WTC11 (cell line): Measurements from ENCODE around the gene INO80D. TPM values are rescaled to one million over a fixed set of nuclear protein-coding genes. Genes with fewer than 3 reads are reported as not detected.

ENCODE experiments used
- ATAC-seq: fragments of 200-7000 bp; cut with Tn5 transposase; 2 replicates; pipeline ENCODE4 v1.10.0; 2021; ENCODE audit warnings: mild to moderate bottlenecking, moderate library complexity
- CTCF ChIA-PET: fragments of 300-600 bp; sonication (Branson Sonifier 250); formaldehyde crosslinking; loops from one replicate; lab custom pipeline; 2021; ENCODE audit warnings: antibody characterized with exemption; lab: Charles Lee
- POLR2A ChIA-PET: fragments of 350-600 bp; sonication (Branson Sonifier 250); formaldehyde crosslinking; loops from one replicate; lab custom pipeline; 2021; ENCODE audit warnings: antibody characterized with exemption; lab: Charles Lee
- DNase-seq: peaks from one replicate; pipeline ENCODE4 v3.0.0; 2021; ENCODE audit warnings: low spot score
- H3K27ac Mint-ChIP-seq: 2 replicates; pipeline ENCODE4 v1.8.0; 2021; ENCODE audit warnings: mixed read lengths
- H3K27me3 Mint-ChIP-seq: 2 replicates; pipeline ENCODE4 v1.8.0; 2021; ENCODE audit warnings: low read depth, mild to moderate bottlenecking, moderate library complexity, mixed read lengths
- H3K36me3 Mint-ChIP-seq: 2 replicates; pipeline ENCODE4 v1.8.0; 2021; ENCODE audit warnings: mixed read lengths
- H3K4me1 Mint-ChIP-seq: 2 replicates; pipeline ENCODE4 v1.8.0; 2022; ENCODE audit warnings: mixed read lengths
- H3K4me3 Mint-ChIP-seq: 2 replicates; pipeline ENCODE4 v1.8.0; 2021; ENCODE audit warnings: mild to moderate bottlenecking, moderate library complexity, mixed read lengths
- H3K9me3 Mint-ChIP-seq: 2 replicates; pipeline ENCODE4 v1.8.0; 2021; ENCODE audit warnings: mixed read lengths
- ATF1 ChIP-seq: sonication (generic); formaldehyde crosslinking; IDR thresholded peaks from 2 replicates; pipeline ENCODE4 v1.8.1; 2023; ENCODE audit warnings: mild to moderate bottlenecking, moderate library complexity, missing genetic modification reagents
- CDX4 ChIP-seq: fragments of 250-450 bp; sonication (Bioruptor Pico); IDR thresholded peaks from 2 replicates; pipeline ENCODE4 v1.9.0; 2021; ENCODE audit warnings: moderate library complexity, mild to moderate bottlenecking, inconsistent platforms, borderline replicate concordance
- E2F4 ChIP-seq: sonication (generic); formaldehyde crosslinking; IDR thresholded peaks from 2 replicates; pipeline ENCODE4 v1.8.1; 2022; ENCODE audit warnings: low read depth, mild to moderate bottlenecking, moderate library complexity, missing genetic modification reagents, borderline replicate concordance
- ERG ChIP-seq: fragments of 250-450 bp; sonication (Bioruptor Pico); IDR thresholded peaks from 2 replicates; pipeline ENCODE4 v1.8.0; 2021; ENCODE audit warnings: mild to moderate bottlenecking
- GABPB1 ChIP-seq: sonication (generic); formaldehyde crosslinking; IDR thresholded peaks from 2 replicates; pipeline ENCODE4 v1.8.1; 2023; ENCODE audit warnings: mild to moderate bottlenecking, missing genetic modification reagents
- NFATC4 ChIP-seq: fragments of 250-450 bp; sonication (Bioruptor Pico); IDR thresholded peaks from 2 replicates; pipeline ENCODE4 v1.9.0; 2021; ENCODE audit warnings: mild to moderate bottlenecking
- NR1H2 ChIP-seq: sonication (generic); formaldehyde crosslinking; IDR thresholded peaks from 2 replicates; pipeline ENCODE4 v1.9.0; 2021; ENCODE audit warnings: mild to moderate bottlenecking, moderate library complexity, missing genetic modification reagents
- OVOL2 ChIP-seq: fragments of 250-450 bp; sonication (Bioruptor Pico); IDR thresholded peaks from 2 replicates; pipeline ENCODE4 v1.9.0; 2021; ENCODE audit warnings: mild to moderate bottlenecking, borderline replicate concordance
- PRDM15 ChIP-seq: sonication (generic); formaldehyde crosslinking; IDR thresholded peaks from 2 replicates; pipeline ENCODE4 v1.8.0; 2022; ENCODE audit warnings: missing genetic modification reagents
- RELA ChIP-seq: sonication (generic); formaldehyde crosslinking; IDR thresholded peaks from 2 replicates; pipeline ENCODE4 v1.8.1; 2022; ENCODE audit warnings: missing genetic modification reagents, mild to moderate bottlenecking, borderline replicate concordance
- SMAD4 ChIP-seq: sonication (generic); formaldehyde crosslinking; IDR thresholded peaks from 2 replicates; pipeline ENCODE4 v1.8.0; 2022; ENCODE audit warnings: mild to moderate bottlenecking, missing genetic modification reagents
- SOX15 ChIP-seq: fragments of 250-450 bp; sonication (Bioruptor Pico); IDR thresholded peaks from 2 replicates; pipeline ENCODE4 v1.9.0; 2021; ENCODE audit warnings: mild to moderate bottlenecking
- SP1 ChIP-seq: sonication (generic); formaldehyde crosslinking; conservative IDR thresholded peaks from 2 replicates; pipeline ENCODE4 v1.8.1; 2022; ENCODE audit warnings: missing genetic modification reagents
- TP53 ChIP-seq: sonication (generic); formaldehyde crosslinking; IDR thresholded peaks from 2 replicates; pipeline ENCODE4 v1.8.1; 2023; ENCODE audit warnings: mild to moderate bottlenecking, missing genetic modification reagents
- USF2 ChIP-seq: sonication (generic); formaldehyde crosslinking; IDR thresholded peaks from 2 replicates; pipeline ENCODE4 v1.8.1; 2023; ENCODE audit warnings: mild to moderate bottlenecking, missing genetic modification reagents, moderate library complexity
- ZBTB21 ChIP-seq: sonication (generic); formaldehyde crosslinking; IDR thresholded peaks from 2 replicates; pipeline ENCODE4 v1.8.1; 2023; ENCODE audit warnings: mild to moderate bottlenecking, missing genetic modification reagents, borderline replicate concordance
- ZNF138 ChIP-seq: sonication (generic); formaldehyde crosslinking; conservative IDR thresholded peaks from 2 replicates; pipeline ENCODE4 v1.8.1; 2022; ENCODE audit warnings: mild to moderate bottlenecking, moderate library complexity, missing genetic modification reagents
- ZNF219 ChIP-seq: sonication (generic); formaldehyde crosslinking; IDR thresholded peaks from 2 replicates; pipeline ENCODE4 v1.8.0; 2023; ENCODE audit warnings: missing genetic modification reagents, mild to moderate bottlenecking, borderline replicate concordance
- ZNF317 ChIP-seq: sonication (generic); formaldehyde crosslinking; IDR thresholded peaks from 2 replicates; pipeline ENCODE4 v1.8.1; 2023; ENCODE audit warnings: low read depth, mild to moderate bottlenecking, moderate library complexity, missing genetic modification reagents, borderline replicate concordance
- total RNA-seq: library from RNA; stranded (reverse); gene quantifications from 3 replicates; pipeline ENCODE4 v1.2.3, GENCODE V29; 2021
- TF ChIP-seq, protein P1 (sequence below): fragments of 250-450 bp; sonication (Bioruptor Pico); IDR thresholded peaks from 2 replicates; pipeline ENCODE4 v1.9.0; 2021; ENCODE audit warnings: mild to moderate bottlenecking
- TF ChIP-seq, protein P2 (sequence below): sonication (generic); formaldehyde crosslinking; IDR thresholded peaks from 2 replicates; pipeline ENCODE4 v1.8.1; 2022; ENCODE audit warnings: missing genetic modification reagents, borderline replicate concordance

The INO80D gene
- total RNA-seq, 1 experiment from 2014 or later = 30.9 TPM

- H3K27me3 Mint-ChIP-seq = no peaks in the 10 kb centered on the region
- ChIA-PET CTCF (interaction anchor here (0.9 kb wide), 1 partner anchor 10 kb away, joined by 3 read pairs; no protein-coding TSS in a partner anchor), POLR2A (no interaction called here)
- H3K4me3 Mint-ChIP-seq = no peak overlapping the region
- DNase-seq = no peak
- H3K4me1 Mint-ChIP-seq = peaks cover 2% of the 10 kb centered on the region
- no peak overlapping the region for H3K27ac Mint-ChIP-seq
- no peak for TF ChIP-seq ZNF138 (CRISPR knock-in tag)
- TF ChIP-seq E2F4 (CRISPR knock-in tag) = no peak
- TF ChIP-seq CDX4 (CRISPR knock-in tag) = no peak
- TF ChIP-seq ERG (CRISPR knock-in tag) = no peak
- TF ChIP-seq ZNF219 (CRISPR knock-in tag) = no peak
- no peak for TF ChIP-seq SOX15 (CRISPR knock-in tag)
- TF ChIP-seq TP53 = no peak
- H3K9me3 Mint-ChIP-seq = no peaks in the 10 kb centered on the region
- H3K36me3 Mint-ChIP-seq = peaks cover 7% of the 10 kb centered on the region
- no peak for ATAC-seq
Measured at GRCh38 chr2:205994344-205994743, 91.6 kb downstream of the INO80D start.

GRCh38 chr2:205990104-205990503 is 95.9 kb downstream of the INO80D start:
- DNase-seq (no peak), ATAC-seq (no peak)
- CTCF ChIA-PET = no interaction called here
- Mint-ChIP-seq H3K9me3 (no peaks in the 10 kb centered on the region), H3K36me3 (peaks cover 7% of the 10 kb centered on the region), H3K27ac (0 out of 2 replicates have a peak overlapping the region, but pooled peaks have one; percentile 25), H3K4me3 (no peak overlapping the region), H3K4me1 (peaks cover 6% of the 10 kb centered on the region), H3K27me3 (no peaks in the 10 kb centered on the region)
- POLR2A ChIA-PET = no interaction called here
- TF ChIP-seq RELA (CRISPR knock-in tag) = no peak
- no peak for TF ChIP-seq SMAD4 (CRISPR knock-in tag)
- TF ChIP-seq NR1H2 (CRISPR knock-in tag) = no peak
- TF ChIP-seq PRDM15 = no peak
- TF ChIP-seq ATF1 (CRISPR knock-in tag) = no peak
- no peak for TF ChIP-seq GABPB1 (CRISPR knock-in tag)
- TF ChIP-seq NFATC4 (CRISPR knock-in tag) = no peak
- TF ChIP-seq ZBTB21 = no peak
- TF ChIP-seq OVOL2 = no peak
- TF ChIP-seq E2F4 (CRISPR knock-in tag) = no peak
- no peak for TF ChIP-seq TP53
- TF ChIP-seq USF2 (CRISPR knock-in tag) = no peak
- TF ChIP-seq, protein P1, sequence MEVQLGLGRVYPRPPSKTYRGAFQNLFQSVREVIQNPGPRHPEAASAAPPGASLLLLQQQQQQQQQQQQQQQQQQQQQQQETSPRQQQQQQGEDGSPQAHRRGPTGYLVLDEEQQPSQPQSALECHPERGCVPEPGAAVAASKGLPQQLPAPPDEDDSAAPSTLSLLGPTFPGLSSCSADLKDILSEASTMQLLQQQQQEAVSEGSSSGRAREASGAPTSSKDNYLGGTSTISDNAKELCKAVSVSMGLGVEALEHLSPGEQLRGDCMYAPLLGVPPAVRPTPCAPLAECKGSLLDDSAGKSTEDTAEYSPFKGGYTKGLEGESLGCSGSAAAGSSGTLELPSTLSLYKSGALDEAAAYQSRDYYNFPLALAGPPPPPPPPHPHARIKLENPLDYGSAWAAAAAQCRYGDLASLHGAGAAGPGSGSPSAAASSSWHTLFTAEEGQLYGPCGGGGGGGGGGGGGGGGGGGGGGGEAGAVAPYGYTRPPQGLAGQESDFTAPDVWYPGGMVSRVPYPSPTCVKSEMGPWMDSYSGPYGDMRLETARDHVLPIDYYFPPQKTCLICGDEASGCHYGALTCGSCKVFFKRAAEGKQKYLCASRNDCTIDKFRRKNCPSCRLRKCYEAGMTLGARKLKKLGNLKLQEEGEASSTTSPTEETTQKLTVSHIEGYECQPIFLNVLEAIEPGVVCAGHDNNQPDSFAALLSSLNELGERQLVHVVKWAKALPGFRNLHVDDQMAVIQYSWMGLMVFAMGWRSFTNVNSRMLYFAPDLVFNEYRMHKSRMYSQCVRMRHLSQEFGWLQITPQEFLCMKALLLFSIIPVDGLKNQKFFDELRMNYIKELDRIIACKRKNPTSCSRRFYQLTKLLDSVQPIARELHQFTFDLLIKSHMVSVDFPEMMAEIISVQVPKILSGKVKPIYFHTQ (CRISPR knock-in tag) = no peak
- TF ChIP-seq, protein P2, sequence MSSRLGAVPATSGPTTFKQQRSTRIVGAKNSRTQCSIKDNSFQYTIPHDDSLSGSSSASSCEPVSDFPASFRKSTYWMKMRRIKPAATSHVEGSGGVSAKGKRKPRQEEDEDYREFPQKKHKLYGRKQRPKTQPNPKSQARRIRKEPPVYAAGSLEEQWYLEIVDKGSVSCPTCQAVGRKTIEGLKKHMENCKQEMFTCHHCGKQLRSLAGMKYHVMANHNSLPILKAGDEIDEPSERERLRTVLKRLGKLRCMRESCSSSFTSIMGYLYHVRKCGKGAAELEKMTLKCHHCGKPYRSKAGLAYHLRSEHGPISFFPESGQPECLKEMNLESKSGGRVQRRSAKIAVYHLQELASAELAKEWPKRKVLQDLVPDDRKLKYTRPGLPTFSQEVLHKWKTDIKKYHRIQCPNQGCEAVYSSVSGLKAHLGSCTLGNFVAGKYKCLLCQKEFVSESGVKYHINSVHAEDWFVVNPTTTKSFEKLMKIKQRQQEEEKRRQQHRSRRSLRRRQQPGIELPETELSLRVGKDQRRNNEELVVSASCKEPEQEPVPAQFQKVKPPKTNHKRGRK (CRISPR knock-in tag) = no peak
- no peak for TF ChIP-seq ZNF317
- TF ChIP-seq SP1 (CRISPR knock-in tag) = no peak
